Stomach (tissue), 9 donors: ENCODE data around the gene BAG1. TPM values are rescaled to one million over a fixed set of nuclear protein-coding genes. Genes with fewer than 3 reads are reported as not detected.

Experiments used
- DNase-seq, 2 donors: peaks; one replicate each; pipeline versions ENCODE4 v3.0.0 to v3.0.0-alpha.2; 2013 to 2019
- H3K27ac ChIP-seq, 5 donors: fragments of 200-600 bp in 4 of 5; sonication (generic) in 4 of 5; one replicate each; pipeline ENCODE4 v1.5.1; 2013 to 2019; ENCODE audit warnings: mild to moderate bottlenecking in 1 of 5, moderate library complexity in 1 of 5
- H3K27me3 ChIP-seq, 3 donors: fragments of 200-600 bp; sonication (generic); one replicate each; pipeline ENCODE4 v1.5.1; 2017 to 2019; ENCODE audit warnings: mixed run types in 1 of 3
- H3K36me3 ChIP-seq, 4 donors: fragments of 200-600 bp; sonication (generic); 1 replicate in 3 of 4; 2 replicates in 1 of 4; pipeline ENCODE4 v1.5.1; 2016 to 2019
- H3K4me1 ChIP-seq, 4 donors: fragments of 200-600 bp; sonication (generic); one replicate each; pipeline ENCODE4 v1.5.1; 2016 to 2019
- H3K4me3 ChIP-seq, 4 donors: fragments of 200-600 bp; sonication (generic) in 3 of 4; one replicate each; pipeline ENCODE4 v1.5.1; 2016 to 2019; ENCODE audit warnings: mild to moderate bottlenecking in 1 of 4
- H3K9me3 ChIP-seq, 4 donors: fragments of 200-600 bp; sonication (generic); one replicate each; pipeline ENCODE4 v1.5.1; 2016 to 2019
- CTCF ChIP-seq, 7 experiments: fragments of 450-650 bp in 4 of 7; fragments of 200-600 bp in 3 of 7; sonication (generic) in 3 of 7; IDR thresholded peaks; one replicate each; pipeline ENCODE4 v1.5.1; 2016 to 2019; ENCODE audit warnings: antibody characterized with exemption in 7 of 7, control low read depth in 2 of 7, mild to moderate bottlenecking in 1 of 7
- EP300 ChIP-seq: sonication (generic); formaldehyde crosslinking; IDR thresholded peaks from one replicate; pipeline ENCODE4 v1.6.1; 2017; ENCODE audit warnings: antibody characterized with exemption
- POLR2A ChIP-seq, 4 donors: fragments of 450-650 bp; IDR thresholded peaks; one replicate each; pipeline ENCODE4 v1.6.1; 2016; ENCODE audit warnings: antibody characterized with exemption in 4 of 4, control low read depth in 2 of 4, mild to moderate bottlenecking in 1 of 4, moderate library complexity in 1 of 4
- POLR2AphosphoS5 ChIP-seq, 3 donors: sonication (generic); formaldehyde crosslinking; IDR thresholded peaks; one replicate each; pipeline ENCODE4 v1.6.1; 2016; ENCODE audit warnings: antibody characterized with exemption in 3 of 3
- WGBS, 5 donors: extraction: QIAGEN DNeasy Blood & Tissue Kit in 3 of 5; methylation state at CpG; one replicate each; pipeline versions ENCODE4 v1.1.5 to v1.1.7; 2013 to 2018; 5-methylcytosine and 5-hydroxymethylcytosine counted together
- intact Hi-C: fragments of 100-400 bp; cut with DNase I; formaldehyde crosslinking; loops from one replicate; pipeline ENCODE4 v1.15.1; 2023; ENCODE audit warnings: low total_unique reads
- polyA plus RNA-seq, 3 donors: library from polyadenylated mRNA; stranded (reverse); fragments of 200-250 nt; gene quantifications; one replicate each; pipeline ENCODE4 v1.2.3, GENCODE V29; 2013
- total RNA-seq, 5 donors: library from RNA; depleted of rRNA; stranded (reverse); fragments of >200 nt; gene quantifications; one replicate each; pipeline versions ENCODE4 v1.1.0 to v1.2.3, GENCODE V29; 2014 to 2016
- donor health status: healthy with polysubstance abuse.
- donor health status: Bipolar disorder and iron deficiency.
- donor health status: healthy.

Gene BAG1
- total and polyA plus RNA-seq, 8 donors = 2.3 to 461 (median 132) TPM

- H3K36me3 ChIP-seq = peaks cover 18 to 58% (median 52%) of the 10 kb centered on the region in 4 donors
- no peaks in the 10 kb centered on the region for H3K27me3 ChIP-seq
- H3K27ac ChIP-seq = no peak overlapping the region
- no peaks in the 10 kb centered on the region for H3K4me1 ChIP-seq
- intact Hi-C loops = no loop called here
- 87 to 97% (median 93%) methylated on average over 3 of the region's 3 CpGs for WGBS, 5 donors
- no peak overlapping the region for H3K4me3 ChIP-seq
- H3K9me3 ChIP-seq = no peaks in the 10 kb centered on the region
- peak in 1 of 2 donors; percentile 11 for DNase-seq
- TF ChIP-seq POLR2A (IDR thresholded peaks at IDR 0.05) (no peak), POLR2AphosphoS5 (IDR thresholded peaks at IDR 0.05) (no peak), CTCF (IDR thresholded peaks at IDR 0.05) (no peak), EP300 (no peak)
Measured at GRCh38 chr9:33248606-33249005, 15.9 kb downstream of the BAG1 start.

DNA sequence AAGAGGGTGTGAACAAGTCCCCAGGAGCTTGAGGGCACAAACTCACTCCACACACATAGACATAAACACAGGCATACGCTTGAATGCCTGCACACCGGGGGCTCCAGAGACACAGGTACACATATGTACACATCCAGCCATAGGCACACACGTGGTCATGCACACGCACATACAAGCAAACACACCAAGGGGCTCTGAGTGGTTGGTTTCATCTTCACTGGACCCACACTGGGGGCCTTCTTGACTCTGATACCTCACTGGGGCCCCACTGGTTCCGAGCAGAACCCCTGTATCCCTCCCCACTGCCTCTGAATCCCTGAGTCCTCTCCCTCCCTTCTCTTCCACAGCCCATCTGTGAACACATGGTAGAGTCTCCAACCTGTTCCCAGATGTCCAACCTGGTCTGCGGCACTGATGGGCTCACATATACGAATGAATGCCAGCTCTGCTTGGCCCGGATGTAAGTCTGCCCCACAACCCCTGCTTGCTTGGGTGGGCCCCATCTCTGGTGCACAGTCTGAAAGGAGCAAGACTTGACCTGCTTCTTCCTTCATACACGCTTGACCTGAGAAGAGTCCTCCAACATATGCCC, 18.1 kb downstream of the BAG1 start:
- intact Hi-C loops = no loop called here
- DNase-seq = peak in 1 of 2 donors; percentile 19
- Histone ChIP-seq H3K27ac (no peak overlapping the region), H3K4me1 (no peaks in the 10 kb centered on the region), H3K4me3 (no peak overlapping the region), H3K9me3 (no peaks in the 10 kb centered on the region), H3K27me3 (no peaks in the 10 kb centered on the region), H3K36me3 (peaks cover 3 to 36% (median 30%) of the 10 kb centered on the region in 4 donors)
- TF ChIP-seq POLR2A (IDR thresholded peaks at IDR 0.05) = no peak
- no peak for TF ChIP-seq POLR2AphosphoS5 (IDR thresholded peaks at IDR 0.05)
- TF ChIP-seq EP300 = no peak
- TF ChIP-seq CTCF (IDR thresholded peaks at IDR 0.05) = no peak
- WGBS, 5 donors = 90 to 93% (median 91%) methylated on average over 8 to 9 of the region's 9 CpGs

GRCh38 chr9:33245341-33245740, 19.2 kb downstream of the BAG1 start:
- TF ChIP-seq CTCF (IDR thresholded peaks at IDR 0.05) (no peak), EP300 (no peak), POLR2AphosphoS5 (IDR thresholded peaks at IDR 0.05) (no peak), POLR2A (IDR thresholded peaks at IDR 0.05) (no peak)
- intact Hi-C loops = no loop called here
- H3K4me1 ChIP-seq = peaks cover 0 to 1% (median 0%) of the 10 kb centered on the region in 4 donors
- DNase-seq = peak in 1 of 2 donors; percentile 22
- 87 to 96% (median 92%) methylated on average over 2 of the region's 2 CpGs for WGBS, 5 donors
- H3K27ac ChIP-seq = no peak overlapping the region
- no peaks in the 10 kb centered on the region for H3K27me3 ChIP-seq
- H3K4me3 ChIP-seq = no peak overlapping the region
- H3K9me3 ChIP-seq = no peaks in the 10 kb centered on the region
- peaks cover 0 to 25% (median 20%) of the 10 kb centered on the region in 4 donors for H3K36me3 ChIP-seq

- Histone ChIP-seq H3K4me1 (peaks cover 0 to 10% (median 7%) of the 10 kb centered on the region in 4 donors), H3K27me3 (no peaks in the 10 kb centered on the region), H3K36me3 (peaks cover 0 to 15% (median 12%) of the 10 kb centered on the region in 4 donors), H3K4me3 (no peak overlapping the region), H3K9me3 (no peaks in the 10 kb centered on the region), H3K27ac (no peak overlapping the region)
- TF ChIP-seq CTCF (IDR thresholded peaks at IDR 0.05) (no peak), POLR2A (IDR thresholded peaks at IDR 0.05) (no peak), POLR2AphosphoS5 (IDR thresholded peaks at IDR 0.05) (no peak), EP300 (no peak)
- DNase-seq = no peak
- intact Hi-C loops = no loop called here
- WGBS, 5 donors = 79 to 88% (median 83%) methylated on average over 9 of the region's 9 CpGs
Measured at GRCh38 chr9:33244137-33244784, 20.2 kb downstream of the BAG1 start.
